ENCODE results near the gene MAP7D1.

The MAP7D1 gene

GRCh38 chr1:36159614-36160387 lies 3.8 kb downstream of the MAP7D1 start:
- peak overlapping the region in 1 of 2 experiments; percentile 34 for H3K4me3 ChIP-seq (ENCODE audit: low read depth in 1 of 2, low read length in 1 of 2)
- peaks cover 67 to 68% of the 10 kb centered on the region in 2 experiments for H3K4me1 ChIP-seq (ENCODE audit: control insufficient read depth in 1 of 2, insufficient read depth in 1 of 2, low read depth in 1 of 2, low read length in 1 of 2)
- TF ChIP-seq, protein P1, sequence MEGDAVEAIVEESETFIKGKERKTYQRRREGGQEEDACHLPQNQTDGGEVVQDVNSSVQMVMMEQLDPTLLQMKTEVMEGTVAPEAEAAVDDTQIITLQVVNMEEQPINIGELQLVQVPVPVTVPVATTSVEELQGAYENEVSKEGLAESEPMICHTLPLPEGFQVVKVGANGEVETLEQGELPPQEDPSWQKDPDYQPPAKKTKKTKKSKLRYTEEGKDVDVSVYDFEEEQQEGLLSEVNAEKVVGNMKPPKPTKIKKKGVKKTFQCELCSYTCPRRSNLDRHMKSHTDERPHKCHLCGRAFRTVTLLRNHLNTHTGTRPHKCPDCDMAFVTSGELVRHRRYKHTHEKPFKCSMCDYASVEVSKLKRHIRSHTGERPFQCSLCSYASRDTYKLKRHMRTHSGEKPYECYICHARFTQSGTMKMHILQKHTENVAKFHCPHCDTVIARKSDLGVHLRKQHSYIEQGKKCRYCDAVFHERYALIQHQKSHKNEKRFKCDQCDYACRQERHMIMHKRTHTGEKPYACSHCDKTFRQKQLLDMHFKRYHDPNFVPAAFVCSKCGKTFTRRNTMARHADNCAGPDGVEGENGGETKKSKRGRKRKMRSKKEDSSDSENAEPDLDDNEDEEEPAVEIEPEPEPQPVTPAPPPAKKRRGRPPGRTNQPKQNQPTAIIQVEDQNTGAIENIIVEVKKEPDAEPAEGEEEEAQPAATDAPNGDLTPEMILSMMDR (IDR thresholded peaks at IDR 0.05) = no peak
- peak overlapping the region; percentile 96 for H3K27ac ChIP-seq
- H3K27me3 ChIP-seq = no peaks in the 10 kb centered on the region
- no peaks in the 10 kb centered on the region for H3K36me3 ChIP-seq
- H3K9me3 ChIP-seq = no peaks in the 10 kb centered on the region

GRCh38 chr1:36160388-36160948 lies 4.5 kb downstream of the MAP7D1 start:
- Histone ChIP-seq H3K27me3 (no peaks in the 10 kb centered on the region), H3K4me1 (ENCODE audit: control insufficient read depth in 1 of 2, insufficient read depth in 1 of 2, low read depth in 1 of 2, low read length in 1 of 2) (peaks cover 60 to 61% of the 10 kb centered on the region in 2 experiments), H3K36me3 (no peaks in the 10 kb centered on the region), H3K4me3 (ENCODE audit: low read depth in 1 of 2, low read length in 1 of 2) (peak overlapping the region; percentile 58 to 64), H3K27ac (peak overlapping the region; percentile 96), H3K9me3 (no peaks in the 10 kb centered on the region)
- TF ChIP-seq, protein P1 (IDR thresholded peaks at IDR 0.05) = no peak

- H3K36me3 ChIP-seq = no peaks in the 10 kb centered on the region
- H3K4me3 ChIP-seq (ENCODE audit: low read depth in 1 of 2, low read length in 1 of 2) = peak overlapping the region; percentile 58 to 64
- TF ChIP-seq, protein P1 (IDR thresholded peaks at IDR 0.05) = no peak
- peaks cover 59 to 60% of the 10 kb centered on the region in 2 experiments for H3K4me1 ChIP-seq (ENCODE audit: control insufficient read depth in 1 of 2, insufficient read depth in 1 of 2, low read depth in 1 of 2, low read length in 1 of 2)
- no peaks in the 10 kb centered on the region for H3K27me3 ChIP-seq
- H3K27ac ChIP-seq = peak overlapping the region; percentile 96
- no peaks in the 10 kb centered on the region for H3K9me3 ChIP-seq
Measured at GRCh38 chr1:36160949-36161485, 5.1 kb downstream of the MAP7D1 start.

DNA sequence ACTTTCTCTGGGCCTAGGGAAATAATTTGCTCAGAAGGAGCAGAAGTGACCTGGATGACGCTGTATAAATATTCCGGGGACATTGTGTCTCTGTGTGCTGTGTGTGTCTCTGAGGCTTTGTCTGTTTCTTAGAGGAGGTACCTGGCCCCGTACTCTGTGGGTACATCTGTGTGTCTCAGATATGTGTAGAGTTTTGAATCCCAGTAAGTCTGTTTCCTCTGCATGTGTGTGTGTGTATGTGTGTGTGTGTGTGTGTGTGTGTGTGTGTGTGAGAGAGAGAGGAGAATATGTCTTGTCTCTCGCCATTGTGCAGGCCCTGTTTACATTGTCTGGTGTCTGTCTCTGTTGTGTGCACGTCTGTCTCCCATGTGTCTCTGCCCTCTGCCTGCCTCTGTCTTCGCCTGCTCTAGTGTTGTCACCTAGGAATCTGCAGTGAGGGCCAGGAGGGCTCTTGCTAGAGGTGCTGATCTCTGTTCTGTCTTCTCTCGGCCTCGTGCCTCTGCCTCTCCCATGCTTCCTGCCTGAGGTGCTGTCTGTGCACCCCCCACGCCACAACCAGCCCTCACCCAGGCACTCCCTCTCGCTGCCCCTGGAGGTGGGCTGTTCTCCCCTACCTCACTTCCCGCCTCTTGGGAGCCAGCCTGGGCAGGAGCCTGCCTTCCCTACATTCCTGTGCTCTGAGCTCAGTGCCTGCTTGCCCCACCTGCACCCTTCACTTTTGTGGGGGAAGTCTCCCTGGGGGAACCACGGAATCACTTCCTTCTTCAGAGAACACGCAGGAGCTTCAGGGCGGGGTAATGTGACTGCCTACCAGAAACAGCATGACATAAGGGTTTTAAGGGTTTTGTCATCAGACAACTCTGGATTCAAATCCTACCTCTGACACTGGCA lies 5.9 kb downstream of the MAP7D1 start:
- peak overlapping the region; percentile 96 for H3K27ac ChIP-seq
- H3K36me3 ChIP-seq = peaks cover 5% of the 10 kb centered on the region
- peak overlapping the region; percentile 58 to 64 for H3K4me3 ChIP-seq (ENCODE audit: low read depth in 1 of 2, low read length in 1 of 2)
- TF ChIP-seq, protein P1 (IDR thresholded peaks at IDR 0.05) = no peak
- no peaks in the 10 kb centered on the region for H3K9me3 ChIP-seq
- H3K27me3 ChIP-seq = no peaks in the 10 kb centered on the region
- peaks cover 59 to 60% of the 10 kb centered on the region in 2 experiments for H3K4me1 ChIP-seq (ENCODE audit: control insufficient read depth in 1 of 2, insufficient read depth in 1 of 2, low read depth in 1 of 2, low read length in 1 of 2)

DNA sequence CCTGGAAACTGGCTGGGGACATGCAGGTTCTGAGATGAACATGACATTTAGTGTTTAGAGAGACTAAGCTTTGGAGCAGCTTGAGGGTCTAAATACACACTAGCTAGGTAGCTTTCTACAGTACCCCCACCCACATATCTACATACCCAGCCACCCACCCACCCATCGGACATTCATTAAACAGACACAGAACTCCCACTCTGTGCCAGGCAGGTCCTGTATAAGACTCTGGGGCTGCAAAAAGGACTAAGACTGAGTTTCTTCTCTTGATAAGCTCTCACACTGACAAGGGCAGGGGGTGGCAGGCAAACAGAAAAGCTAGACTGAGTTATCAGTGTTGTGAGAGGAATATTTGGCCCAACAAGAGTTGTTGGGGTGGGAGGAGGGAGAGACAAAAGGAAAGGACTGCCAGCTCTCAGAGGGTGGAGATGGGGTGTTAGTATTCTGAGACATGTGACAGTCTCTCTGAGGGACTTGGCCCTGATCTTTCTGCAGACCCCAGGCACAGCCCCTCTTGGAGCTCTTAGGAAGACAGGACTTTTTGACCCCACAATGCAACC lies 6.8 kb downstream of the MAP7D1 start:
- H3K4me1 ChIP-seq (ENCODE audit: control insufficient read depth in 1 of 2, insufficient read depth in 1 of 2, low read depth in 1 of 2, low read length in 1 of 2) = peaks cover 51 to 52% of the 10 kb centered on the region in 2 experiments
- TF ChIP-seq, protein P1 (IDR thresholded peaks at IDR 0.05) = no peak
- H3K36me3 ChIP-seq = peaks cover 13% of the 10 kb centered on the region
- peak overlapping the region; percentile 96 for H3K27ac ChIP-seq
- no peaks in the 10 kb centered on the region for H3K27me3 ChIP-seq
- H3K4me3 ChIP-seq (ENCODE audit: low read depth in 1 of 2, low read length in 1 of 2) = peak overlapping the region in 1 of 2 experiments; percentile 64
- no peaks in the 10 kb centered on the region for H3K9me3 ChIP-seq

Measured in neutrophil (primary cell).